Measurements from ENCODE around the gene PACS2. TPM values are rescaled to one million over a fixed set of nuclear protein-coding genes. Genes with fewer than 3 reads are reported as not detected.

PACS2 gene
- total RNA-seq, result 41.1 and 52.3 TPM in 2 replicates

GRCh38 chr14:105314287-105315200 lies at the start of gene PACS2:
Gene PACS2 (plus strand): TSS chr14:105314748. CDS start chr14:105314919, 171 bp downstream.

GRCh38 chr14:105300542-105301102 lies 13.9 kb upstream of the PACS2 start, which contains the start of gene BRF1:
Gene BRF1 (minus strand): TSS chr14:105301001. CDS start chr14:105300629, 372 bp downstream.

GRCh38 chr14:105398044-105398725 lies 83.6 kb downstream of the PACS2 start, which contains the start of gene TEX22:
Gene TEX22 (plus strand): TSS chr14:105398538. CDS start chr14:105399341, 803 bp downstream.

GRCh38 chr14:105419195-105420091 lies 104.9 kb downstream of the PACS2 start, which contains the start of gene MTA1:
Gene MTA1 (plus strand): TSS chr14:105419827. CDS start chr14:105420036, 209 bp downstream.

Other genes starting within 250 kb of the PACS2 start
- 0.32 and 1.0 TPM in 2 replicates for gene GPR132, start 249.3 kb upstream of the PACS2 start, total RNA-seq
- gene JAG2, start 146.0 kb upstream of the PACS2 start, total RNA-seq, result 2.4 and 2.7 TPM in 2 replicates
- gene NUDT14, start 133.4 kb upstream of the PACS2 start, total RNA-seq, result 8.3 and 22.7 TPM in 2 replicates
- gene BTBD6, start 66.2 kb upstream of the PACS2 start, total RNA-seq, result 38.9 and 42.6 TPM in 2 replicates
- 36.1 and 36.5 TPM in 2 replicates for gene BRF1, start 13.7 kb upstream of the PACS2 start, total RNA-seq
- 0.43 and 0.47 TPM in 2 replicates for gene TEX22, start 83.8 kb downstream of the PACS2 start, total RNA-seq
- gene MTA1, start 105.1 kb downstream of the PACS2 start, total RNA-seq, result 26.6 and 29.6 TPM in 2 replicates
- 26.7 and 43.5 TPM in 2 replicates for gene CRIP2, start 160.1 kb downstream of the PACS2 start, total RNA-seq
- gene CRIP1, start 172.1 kb downstream of the PACS2 start, total RNA-seq, result 6.2 and 9.3 TPM in 2 replicates
- 1.5 and 2.4 TPM in 2 replicates for gene TEDC1, start 176.5 kb downstream of the PACS2 start, total RNA-seq
- gene TMEM121, start 211.8 kb downstream of the PACS2 start, total RNA-seq, result 6.6 and 10.1 TPM in 2 replicates